Skeletal muscle cell (primary cell): ENCODE results near the gene TSPAN9.

Experiments
- DNase-seq: peaks from one replicate; pipeline ENCODE4 v3.0.0-alpha.2; 2010; ENCODE audit warnings: low read depth
- H3K4me3 ChIP-seq: 2 replicates; pipeline ENCODE4 v1.5.1; 2011; ENCODE audit warnings: low read depth, mild to moderate bottlenecking, control low read depth, low read length, moderate library complexity

The TSPAN9 gene

GRCh38 chr12:3071710-3072109 lies 5.5 kb upstream of the TSPAN9 start:
- H3K4me3 ChIP-seq, result no peak overlapping the region
- no peak for DNase-seq

- H3K4me3 ChIP-seq, result no peak overlapping the region
- DNase-seq, result no peak
Observed at GRCh38 chr12:3073438-3074250, 3.5 kb upstream of the TSPAN9 start.

GRCh38 chr12:3075315-3075714 lies 1.9 kb upstream of the TSPAN9 start:
- DNase-seq, result no peak
- H3K4me3 ChIP-seq, result no peak overlapping the region

- H3K4me3 ChIP-seq, result peak overlapping the region; percentile 73
- no peak for DNase-seq
Observed at GRCh38 chr12:3077572-3078081, 448 bp downstream of the TSPAN9 start.

GRCh38 chr12:3078086-3078820 lies 1.1 kb downstream of the TSPAN9 start:
- H3K4me3 ChIP-seq, result peak overlapping the region; percentile 73
- DNase-seq, result no peak

GRCh38 chr12:3081091-3081490 lies 3.9 kb downstream of the TSPAN9 start:
- no peak overlapping the region for H3K4me3 ChIP-seq
- DNase-seq, result no peak

GRCh38 chr12:3081886-3082285 lies 4.7 kb downstream of the TSPAN9 start:
- H3K4me3 ChIP-seq, result no peak overlapping the region
- no peak for DNase-seq

GRCh38 chr12:3083241-3083920 lies 6.2 kb downstream of the TSPAN9 start:
- H3K4me3 ChIP-seq, result no peak overlapping the region
- DNase-seq, result no peak

GRCh38 chr12:3083921-3084347 lies 6.8 kb downstream of the TSPAN9 start:
- no peak for DNase-seq
- H3K4me3 ChIP-seq, result no peak overlapping the region

- no peak overlapping the region for H3K4me3 ChIP-seq
- no peak for DNase-seq
Observed at GRCh38 chr12:3084742-3085141, 7.6 kb downstream of the TSPAN9 start.

GRCh38 chr12:3085341-3086139 lies 8.4 kb downstream of the TSPAN9 start:
- DNase-seq, result no peak

GRCh38 chr12:3086211-3086610 lies 9.0 kb downstream of the TSPAN9 start:
- H3K4me3 ChIP-seq, result no peak overlapping the region
- DNase-seq, result no peak

More at GRCh38 chr12:3085341-3086139, 8.4 kb downstream of the TSPAN9 start:
- H3K4me3 ChIP-seq, result no peak overlapping the region

- DNase-seq, result no peak
- no peak overlapping the region for H3K4me3 ChIP-seq
Observed at GRCh38 chr12:3086729-3087323, 9.6 kb downstream of the TSPAN9 start.

- no peak for DNase-seq
- H3K4me3 ChIP-seq, result no peak overlapping the region
Observed at GRCh38 chr12:3087758-3088650, 10.8 kb downstream of the TSPAN9 start.

- DNase-seq, result no peak
- H3K4me3 ChIP-seq, result no peak overlapping the region
Observed at GRCh38 chr12:3089588-3089987, 12.4 kb downstream of the TSPAN9 start.

- H3K4me3 ChIP-seq, result no peak overlapping the region
- DNase-seq, result no peak
Observed at GRCh38 chr12:3090240-3091037, 13.3 kb downstream of the TSPAN9 start.

GRCh38 chr12:3091038-3091319 lies 13.8 kb downstream of the TSPAN9 start:
- no peak for DNase-seq
- H3K4me3 ChIP-seq, result no peak overlapping the region
